ENCODE data around the gene JAK1.

JAK1 gene

DNA sequence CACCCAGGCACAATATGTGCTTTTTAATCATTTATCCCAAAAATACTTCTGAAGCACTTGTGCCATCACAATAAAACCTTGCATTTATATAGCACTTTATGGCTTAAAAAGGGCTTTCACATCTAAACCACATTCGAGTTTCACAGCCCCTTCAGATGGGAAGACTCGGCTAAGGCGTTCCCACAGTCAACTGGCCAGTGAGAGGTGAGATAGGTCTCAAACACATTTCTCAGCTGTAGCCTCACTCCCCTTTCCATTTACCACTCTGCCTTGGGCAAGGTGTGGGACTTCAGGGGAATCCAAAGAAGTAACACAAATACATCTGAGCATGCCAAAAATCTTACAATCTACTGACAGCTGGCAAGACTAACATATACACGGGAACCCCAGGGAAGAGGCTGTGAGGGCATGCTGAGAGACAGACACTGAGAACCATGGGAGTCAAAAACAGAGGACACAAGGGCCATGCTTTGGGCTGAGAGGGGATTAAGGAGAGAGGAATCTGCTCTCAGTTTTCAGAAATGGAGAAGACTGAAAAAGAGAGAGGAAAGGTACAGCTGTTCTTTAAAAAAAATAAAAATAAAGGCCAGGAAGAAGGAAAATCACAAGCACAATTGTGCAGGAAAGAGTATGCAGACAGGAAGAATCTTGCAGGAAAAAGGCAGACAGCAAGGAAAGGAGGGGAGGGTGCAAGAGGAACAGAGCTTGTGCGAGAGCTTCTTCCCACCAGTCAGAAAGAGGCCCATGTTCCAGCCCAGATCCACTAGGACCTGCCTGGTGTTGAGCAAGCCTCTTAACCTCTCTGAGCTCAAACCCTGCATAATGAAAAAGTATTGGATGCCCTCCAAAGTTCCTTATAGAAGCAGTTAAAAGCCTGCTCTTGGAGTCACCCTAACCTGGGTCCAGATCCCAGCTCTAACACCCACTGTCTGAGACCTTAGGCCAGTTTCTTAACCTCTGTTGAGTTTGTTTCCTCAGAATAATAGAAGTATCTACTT, 73.5 kb downstream of the JAK1 start:
- DNase-seq (ENCODE audit: low read depth in 2 of 2) = no peak

DNA sequence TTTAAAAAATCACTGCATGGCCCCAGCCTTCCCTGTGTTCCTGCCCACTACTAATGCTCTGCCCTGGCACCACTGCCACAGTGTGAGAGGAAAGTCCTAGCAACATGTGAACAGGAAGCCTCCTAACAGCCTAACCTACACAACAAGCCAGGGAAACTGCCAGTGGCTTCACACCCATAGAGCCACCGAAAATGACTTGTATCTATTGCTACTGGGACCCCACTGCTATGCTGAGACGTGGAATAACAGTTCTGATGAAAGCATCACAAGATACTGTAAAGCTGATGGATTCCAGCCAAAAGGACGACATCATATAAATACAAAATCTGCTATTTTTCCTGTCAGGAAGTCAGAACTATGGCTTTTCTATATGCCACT, 74.9 kb downstream of the JAK1 start:
- no peak for DNase-seq (ENCODE audit: low read depth in 2 of 2)

DNA sequence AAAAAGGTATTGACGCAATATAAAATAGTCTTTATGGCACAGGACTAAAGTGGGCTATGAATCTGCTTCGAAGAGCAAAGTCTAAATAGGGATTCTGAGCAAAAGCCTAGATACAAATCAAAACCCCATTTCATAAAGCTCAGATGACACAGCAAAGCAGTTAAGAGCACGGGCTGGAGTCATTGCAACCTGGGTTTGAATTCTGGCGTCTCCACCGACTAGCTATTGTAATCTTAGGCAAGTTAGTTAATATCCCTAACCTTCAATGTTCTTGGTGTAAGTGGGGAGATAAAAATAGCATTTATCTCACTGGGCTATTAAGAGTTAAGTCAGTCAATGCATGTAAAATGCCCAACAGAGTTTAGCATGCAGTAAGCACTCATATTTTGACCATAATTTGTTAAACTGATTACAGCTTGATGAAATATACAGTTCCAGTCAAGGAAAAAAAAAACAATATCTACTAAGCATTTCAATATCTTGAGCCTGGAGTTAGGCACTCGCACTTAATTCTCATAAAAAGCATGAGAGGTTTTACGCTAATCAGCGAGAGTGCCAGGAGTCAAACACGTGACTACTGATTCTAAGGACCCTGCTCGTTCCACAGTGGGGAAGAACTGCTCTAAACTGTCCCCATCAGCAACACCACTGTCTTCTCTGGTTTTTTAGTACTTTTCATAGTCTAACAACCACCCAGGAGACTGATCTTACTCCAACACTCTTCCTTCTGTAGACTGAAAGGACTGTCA, 75.5 kb downstream of the JAK1 start:
- DNase-seq (ENCODE audit: low read depth in 2 of 2) = no peak

DNA sequence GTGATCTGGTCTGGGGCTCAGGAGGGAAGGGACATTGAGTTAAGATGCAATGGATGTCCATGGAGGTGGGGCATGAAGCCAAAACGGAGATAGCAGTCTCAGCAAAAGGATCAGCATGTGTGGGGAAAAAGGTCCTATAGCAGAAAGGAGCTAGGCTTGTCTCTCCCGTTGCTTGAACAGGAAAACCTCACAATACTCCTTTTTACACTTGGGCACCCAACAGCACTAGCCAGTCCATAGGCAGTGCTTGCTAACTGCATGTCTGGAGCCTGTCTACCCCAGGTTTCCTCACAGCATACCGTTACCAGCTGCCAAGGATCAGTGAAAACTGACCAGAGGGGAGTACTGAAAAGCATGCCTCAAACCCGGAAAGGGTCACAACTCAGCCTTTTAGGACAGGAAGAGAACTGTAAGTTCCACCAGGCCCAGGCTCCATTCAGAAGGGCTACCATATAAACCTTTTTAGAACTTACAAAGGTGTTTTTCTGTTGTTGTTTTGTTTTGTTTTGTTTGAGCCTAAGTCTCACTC, 78.6 kb downstream of the JAK1 start:
- no peak for DNase-seq (ENCODE audit: low read depth in 2 of 2)

DNA sequence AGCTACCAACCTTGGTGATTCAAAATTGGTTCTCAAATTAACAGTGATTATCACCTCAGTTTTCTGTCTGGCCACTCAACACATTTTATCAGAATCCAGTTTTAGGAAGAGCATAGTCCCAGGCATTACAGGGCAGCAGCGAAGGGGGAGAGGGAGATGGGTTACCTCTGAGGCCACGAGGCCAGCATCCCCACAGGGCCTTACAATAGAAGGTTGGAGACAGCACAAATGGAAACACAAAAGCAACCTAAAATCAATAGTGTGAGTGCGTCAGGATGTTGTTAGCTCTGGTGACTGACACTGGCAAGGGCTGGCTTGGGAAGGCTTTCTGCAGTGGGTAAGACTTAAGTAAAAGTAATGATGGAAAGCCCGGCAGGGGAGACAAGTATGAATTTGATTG, 79.5 kb downstream of the JAK1 start:
- no peak for DNase-seq (ENCODE audit: low read depth in 2 of 2)

DNA sequence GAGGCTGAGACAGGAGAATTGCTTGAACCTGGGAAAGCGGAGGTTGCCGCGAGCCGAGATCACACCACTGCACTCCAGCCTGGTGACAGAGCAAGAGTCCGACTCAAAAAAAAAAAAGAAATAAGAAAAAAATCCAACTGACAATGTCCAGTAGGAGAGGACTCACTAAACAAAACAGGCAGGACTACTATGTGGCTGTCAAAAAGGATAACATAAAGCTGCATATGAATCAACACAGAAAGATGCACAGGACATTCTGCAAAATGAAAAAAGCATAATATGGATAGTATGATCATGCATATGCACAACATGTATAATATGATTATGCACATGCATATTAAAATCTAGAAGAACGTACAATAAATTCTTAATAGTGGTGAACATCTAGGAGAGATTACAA, 80.7 kb downstream of the JAK1 start:
- DNase-seq (ENCODE audit: low read depth in 2 of 2) = no peak

DNA sequence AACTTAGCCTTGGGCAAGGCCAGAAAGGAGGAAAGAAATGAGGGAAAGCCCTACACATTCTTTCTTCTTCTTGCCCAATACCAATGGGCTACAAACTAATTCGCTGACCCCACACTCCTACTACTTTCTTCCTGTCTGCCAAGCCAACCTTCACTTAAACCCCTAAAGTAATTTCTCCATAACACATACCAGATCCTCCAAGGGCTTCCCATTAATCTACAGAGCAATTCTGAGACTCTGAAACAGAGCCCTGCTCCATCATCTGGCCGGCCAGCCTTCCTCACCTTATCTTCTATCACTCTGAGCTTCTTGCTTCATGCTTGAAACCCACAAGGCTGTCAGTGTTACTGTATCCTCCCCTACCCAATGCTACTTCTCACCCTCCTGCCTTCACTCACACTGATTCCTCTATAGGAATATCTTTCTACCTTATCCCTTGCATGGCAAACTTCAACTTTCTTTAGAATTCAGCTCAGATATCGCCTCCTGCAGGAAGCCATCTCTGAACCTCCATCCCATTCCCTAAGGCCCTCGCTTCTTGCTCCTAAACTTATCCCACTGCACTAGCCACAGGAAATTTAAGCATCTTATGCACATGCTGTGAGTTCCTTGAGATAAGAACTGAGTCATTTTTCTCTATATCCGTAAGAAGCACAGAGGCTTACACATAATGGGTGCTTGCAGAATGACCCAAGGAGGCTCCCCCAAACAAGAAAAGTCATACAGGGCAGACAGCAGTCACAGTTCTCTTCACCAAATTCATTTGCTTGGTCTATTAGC, 81.9 kb downstream of the JAK1 start:
- DNase-seq (ENCODE audit: low read depth in 2 of 2) = no peak

DNA sequence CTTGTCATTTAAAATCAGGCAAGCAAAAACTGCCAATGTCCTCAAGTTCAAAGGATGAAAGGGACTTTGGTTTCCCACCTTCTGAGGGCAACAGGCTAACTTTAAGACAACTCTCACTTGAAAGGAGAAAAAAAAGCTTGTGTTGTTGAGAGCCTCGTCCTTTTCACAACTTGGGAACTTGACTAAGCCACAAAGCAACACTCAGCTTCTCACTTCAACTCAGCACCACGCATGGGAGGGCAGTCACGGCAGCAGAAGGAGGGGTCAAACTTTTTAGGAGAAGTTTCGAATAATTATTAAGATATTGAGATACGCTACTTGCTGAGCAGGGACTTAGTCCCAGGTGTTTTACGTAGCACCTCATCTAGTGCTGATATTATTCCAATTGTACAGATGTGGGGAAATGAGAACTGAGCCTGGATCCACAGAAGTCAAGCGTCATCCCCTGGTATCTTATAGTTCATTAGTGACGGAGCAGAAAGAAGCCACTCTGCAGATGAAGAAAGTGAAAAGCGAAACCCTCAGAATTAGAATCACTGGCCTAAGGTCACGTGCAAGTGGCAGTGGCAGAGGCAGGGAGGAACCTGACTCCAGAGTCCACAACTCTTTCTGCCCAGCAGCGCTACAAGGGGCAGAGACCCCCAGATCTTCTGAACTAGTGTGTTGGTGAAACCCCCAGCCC, 83.6 kb downstream of the JAK1 start:
- DNase-seq (ENCODE audit: low read depth in 2 of 2) = no peak

DNA sequence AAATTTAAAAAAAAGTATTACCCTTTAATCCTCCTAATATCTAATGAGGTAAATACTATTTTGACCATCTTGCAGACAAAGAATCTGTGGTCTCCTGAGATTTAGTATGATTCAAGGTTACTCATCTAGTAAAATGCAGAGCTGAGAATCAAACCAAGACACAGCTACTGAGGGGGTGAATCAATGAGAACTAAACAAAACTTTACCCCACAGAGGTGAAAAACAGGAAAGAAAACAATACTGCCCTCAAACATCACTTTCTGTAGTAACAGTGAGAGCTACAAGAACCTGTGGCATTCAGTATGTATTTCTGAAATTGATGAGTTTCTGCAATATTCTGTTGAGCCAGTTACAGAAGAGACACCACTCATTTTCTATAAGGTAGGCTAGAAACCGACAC, 85.1 kb downstream of the JAK1 start:
- no peak for DNase-seq (ENCODE audit: low read depth in 2 of 2)

DNA sequence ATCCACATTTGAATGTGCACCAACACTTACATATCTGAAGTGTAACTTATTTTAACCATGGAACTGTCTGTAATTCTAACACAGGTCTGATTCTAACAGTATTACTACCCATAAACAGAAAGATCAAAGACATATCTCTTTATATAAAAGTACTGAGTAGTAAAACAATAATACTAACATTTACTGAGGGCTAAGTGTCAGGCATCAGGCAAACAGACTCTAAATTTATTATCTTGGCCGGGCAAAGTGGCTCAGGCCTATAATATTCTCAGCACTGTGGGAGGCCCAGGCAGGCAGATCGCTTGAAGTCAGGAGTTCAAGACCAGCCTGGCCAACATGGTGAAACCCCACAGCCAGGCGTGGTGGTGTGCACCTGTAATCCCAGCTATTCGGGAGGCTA, 85.9 kb downstream of the JAK1 start:
- DNase-seq (ENCODE audit: low read depth in 2 of 2) = no peak

DNA sequence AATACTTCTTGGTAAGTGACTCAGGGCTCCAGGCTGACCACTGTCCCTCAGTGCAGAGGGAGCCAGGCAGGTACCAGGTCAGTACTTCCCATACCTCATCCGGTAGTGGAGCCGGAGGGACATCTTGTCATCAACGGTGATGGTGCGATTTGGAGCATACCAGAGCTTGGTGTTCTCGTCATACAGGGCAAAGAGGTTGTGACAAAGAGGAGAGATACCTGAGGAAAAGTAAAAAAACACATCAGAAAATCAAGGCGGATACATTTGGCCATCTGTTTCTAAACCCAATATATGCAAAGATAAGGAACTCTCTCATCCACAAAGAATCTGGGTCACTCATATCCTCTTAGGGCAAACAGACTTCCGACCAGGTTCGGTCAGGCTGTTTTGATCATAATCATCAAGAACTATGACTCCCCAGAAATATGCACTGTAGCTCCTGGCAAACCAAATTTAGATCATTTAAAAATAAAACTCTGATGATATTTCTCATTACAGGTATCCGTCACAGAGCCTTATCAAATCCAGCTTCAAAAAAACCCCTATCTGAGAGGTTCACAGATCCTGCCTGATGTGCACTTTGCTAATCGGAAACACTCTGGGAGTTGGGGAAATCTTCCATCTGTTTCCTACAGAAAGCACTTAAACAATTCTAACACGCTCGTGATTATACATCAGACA, 87.3 kb downstream of the JAK1 start:
- DNase-seq (ENCODE audit: low read depth in 2 of 2) = no peak

DNA sequence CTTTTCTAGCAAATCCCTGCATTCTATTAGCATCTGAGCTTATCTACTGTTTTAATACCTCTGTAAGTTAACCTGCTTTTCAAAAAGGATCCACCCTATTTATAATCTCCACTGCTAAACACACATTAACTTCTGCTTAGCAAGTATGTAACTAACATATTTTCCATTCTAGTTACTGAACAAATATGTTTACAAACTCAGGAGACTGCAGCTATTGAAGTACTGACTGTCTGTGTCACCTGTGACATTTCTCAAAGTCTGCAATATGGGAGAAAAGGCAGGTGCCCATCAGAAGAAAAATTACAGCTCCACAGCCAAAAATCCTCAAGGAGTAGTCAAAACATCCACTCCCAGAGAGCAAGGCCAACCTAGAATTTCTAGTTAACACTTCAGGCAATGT, 88.3 kb downstream of the JAK1 start:
- DNase-seq (ENCODE audit: low read depth in 2 of 2) = no peak

DNA sequence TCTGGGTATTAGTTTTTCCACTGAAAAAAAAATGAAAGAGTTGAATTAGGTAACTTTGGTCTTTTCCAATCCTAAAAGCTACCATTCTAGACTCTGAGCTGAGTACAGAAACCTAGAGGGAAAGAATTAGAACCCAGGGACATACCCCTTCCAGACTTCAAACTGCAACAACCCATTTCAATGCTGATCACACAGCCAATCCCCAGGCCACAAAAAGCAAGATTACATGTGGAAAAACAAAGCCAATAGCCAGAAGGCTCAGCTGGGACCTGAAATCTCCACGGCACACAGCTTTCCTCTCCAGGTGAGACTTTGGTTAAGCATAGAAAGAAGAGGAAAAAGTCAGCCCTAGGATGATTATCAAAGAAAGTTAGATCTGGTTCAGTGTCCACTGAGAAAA, 88.8 kb downstream of the JAK1 start:
- DNase-seq (ENCODE audit: low read depth in 2 of 2) = no peak

DNA sequence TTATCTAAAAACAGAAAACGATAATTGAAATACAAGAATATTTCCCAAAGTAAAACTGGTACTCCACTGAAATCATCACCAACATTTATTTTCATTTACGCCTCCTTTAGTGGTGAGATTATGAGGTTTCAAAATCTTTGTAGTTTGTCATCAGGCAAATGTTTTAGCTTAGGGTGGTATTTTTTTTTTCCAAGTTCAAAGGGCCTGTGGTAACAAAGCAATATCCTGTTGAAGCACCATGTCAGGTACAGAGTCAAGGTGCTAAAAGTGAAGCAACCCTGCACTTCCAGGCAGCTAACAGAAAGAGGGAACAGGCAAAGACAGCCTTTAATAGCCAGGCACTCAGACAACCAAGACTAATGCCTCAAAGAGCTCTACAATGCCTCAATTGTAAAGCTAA, 89.2 kb downstream of the JAK1 start:
- DNase-seq (ENCODE audit: low read depth in 2 of 2) = no peak

DNA sequence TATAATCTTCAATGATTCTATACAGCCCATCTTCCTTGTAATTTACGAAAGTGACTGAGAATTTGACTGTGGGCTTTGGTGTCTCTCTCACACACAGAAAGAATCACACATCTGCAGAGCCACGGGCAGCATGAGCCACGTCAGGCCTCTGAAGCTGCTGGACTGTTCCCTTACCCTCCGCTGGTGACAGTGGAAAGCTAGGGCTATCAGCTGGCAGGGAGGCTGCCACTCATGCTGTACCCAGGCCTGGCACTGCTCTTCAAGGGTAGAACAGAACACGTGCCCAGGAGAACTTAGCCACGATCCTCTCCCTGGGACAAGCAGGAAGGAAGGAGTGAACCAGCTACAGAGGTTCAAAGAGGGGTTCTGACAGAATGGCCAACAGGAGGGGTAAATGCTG, 90.7 kb downstream of the JAK1 start:
- DNase-seq (ENCODE audit: low read depth in 2 of 2) = no peak

DNA sequence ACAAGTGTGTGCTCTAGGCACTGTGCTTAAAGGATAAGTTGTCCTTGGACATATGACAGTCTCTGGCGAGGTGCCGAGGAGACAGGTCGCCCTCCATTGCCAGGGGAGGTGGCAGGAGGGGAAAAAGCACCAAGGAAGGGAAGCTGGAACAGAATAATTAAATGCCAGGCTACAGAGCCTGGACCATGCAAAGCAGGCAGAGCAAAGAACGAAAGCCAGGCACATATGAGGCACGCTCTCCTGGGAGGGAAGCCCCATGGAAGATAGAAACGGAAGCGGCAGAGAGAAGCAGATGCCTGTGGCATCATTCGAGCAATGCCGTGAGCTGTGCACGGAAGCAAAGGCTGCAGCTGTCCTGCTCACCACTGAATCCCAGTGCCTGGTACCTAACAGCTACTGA, 91.2 kb downstream of the JAK1 start:
- DNase-seq (ENCODE audit: low read depth in 2 of 2) = no peak

DNA sequence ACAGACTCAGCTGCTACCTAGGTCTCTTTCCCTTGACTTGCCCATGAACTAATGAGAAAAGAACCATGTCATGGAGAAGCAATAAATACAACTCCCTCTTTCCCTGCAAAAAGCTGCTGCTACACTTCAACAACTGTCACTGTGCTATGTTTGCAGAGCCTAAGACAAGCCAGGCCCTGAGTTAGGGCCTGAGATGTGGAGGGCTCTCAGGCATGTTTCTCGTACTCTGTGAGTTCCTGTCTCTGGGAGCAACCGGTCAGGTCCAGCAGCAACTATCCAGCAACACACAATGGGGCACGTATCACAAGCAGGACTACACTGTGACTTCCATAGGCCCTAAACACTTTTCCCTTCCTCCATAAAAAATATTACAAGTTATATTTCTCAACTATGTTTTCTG, 91.7 kb downstream of the JAK1 start:
- DNase-seq (ENCODE audit: low read depth in 2 of 2) = no peak

DNA sequence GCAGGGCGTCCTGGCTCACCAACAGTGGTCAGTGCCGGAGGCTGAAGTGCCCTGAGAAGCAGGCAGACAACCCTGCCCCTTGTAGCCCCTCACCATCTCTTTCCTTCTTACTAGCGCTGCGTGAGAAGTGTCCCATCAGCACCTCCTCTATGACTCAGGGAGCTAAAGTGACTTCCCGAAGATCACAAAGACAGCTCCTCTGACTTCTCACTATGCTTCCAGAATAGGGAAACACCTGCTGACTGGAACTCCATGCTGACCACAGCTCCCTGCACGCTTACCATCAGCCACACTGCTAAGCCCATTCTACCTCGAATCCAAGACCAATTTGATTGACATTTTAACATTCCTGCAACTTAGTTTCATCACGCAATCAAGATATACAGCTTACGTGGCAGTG, 92.8 kb downstream of the JAK1 start:
- DNase-seq (ENCODE audit: low read depth in 2 of 2) = no peak

DNA sequence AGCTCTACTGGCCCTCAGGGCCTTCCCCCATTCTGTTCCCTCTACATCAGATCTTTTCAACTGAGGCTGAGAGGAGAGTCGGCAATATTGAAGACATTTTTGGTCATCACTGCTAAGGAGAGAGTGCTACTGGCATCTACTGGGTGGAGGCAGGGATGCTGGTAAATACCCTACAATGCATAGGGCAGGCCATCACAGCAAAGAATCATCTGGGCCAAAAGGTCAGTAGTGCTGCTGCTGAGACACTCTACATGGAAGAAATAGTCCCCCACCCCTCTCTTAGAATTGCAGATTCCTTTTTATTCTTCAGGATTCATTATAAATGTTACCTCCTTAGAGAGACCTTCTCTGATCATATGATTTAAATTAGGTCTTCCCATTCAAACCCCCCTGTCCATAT, 94.3 kb downstream of the JAK1 start:
- no peak for DNase-seq (ENCODE audit: low read depth in 2 of 2)

DNA sequence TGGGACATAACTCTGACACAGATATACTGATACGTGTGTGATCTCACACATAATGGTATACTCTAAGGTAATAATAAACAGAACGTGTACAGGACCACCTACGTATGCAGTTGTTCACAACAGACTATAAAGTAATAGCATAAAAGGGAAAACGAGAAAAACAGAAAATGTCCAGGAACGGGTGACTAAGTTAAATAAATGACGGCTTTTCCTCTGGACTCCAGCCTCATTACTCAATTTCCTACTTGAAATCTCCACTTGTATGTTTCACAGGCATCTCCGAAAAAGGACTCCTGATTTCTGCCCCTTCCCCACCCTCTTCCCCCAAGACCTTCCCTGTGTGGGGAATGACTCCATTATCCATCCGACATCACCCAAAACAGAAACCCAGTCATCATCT, 95.1 kb downstream of the JAK1 start:
- DNase-seq (ENCODE audit: low read depth in 2 of 2) = no peak

DNA sequence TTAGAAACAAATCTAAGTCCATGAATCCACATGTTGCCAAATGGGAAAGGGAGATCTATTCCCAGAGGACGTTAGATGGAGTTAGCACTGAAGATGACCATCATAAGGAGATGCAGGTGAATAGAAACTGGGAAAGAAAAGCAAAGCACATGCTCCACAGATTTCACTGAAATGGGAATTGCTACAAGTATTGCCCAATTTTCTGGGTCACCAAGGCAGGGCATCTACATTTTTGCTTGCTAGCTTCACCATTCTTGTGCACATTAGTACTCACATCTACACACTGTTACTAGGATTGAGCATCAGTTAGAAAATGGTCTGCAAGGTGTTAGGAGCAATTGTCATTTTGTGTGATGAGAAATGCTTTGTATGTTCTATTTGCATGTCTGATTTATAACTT, 99.1 kb downstream of the JAK1 start:
- DNase-seq (ENCODE audit: low read depth in 2 of 2) = no peak
